HepG2 (cell line): ENCODE data around the gene GNAI2. TPM values are rescaled to one million over a fixed set of nuclear protein-coding genes. Genes with fewer than 3 reads are reported as not detected.

ENCODE experiments used
- ATF1 ChIP-seq: IDR thresholded peaks from 2 replicates; pipeline ENCODE4 v1.6.1; 2016; ENCODE audit warnings: mild to moderate bottlenecking, control low read depth
- CCAR2 ChIP-seq: fragments of 200-400 bp; formaldehyde crosslinking; optimal IDR thresholded peaks from 2 replicates; pipeline ENCODE3; 2018; ENCODE audit warnings: low read depth, mild to moderate bottlenecking, low read length, moderate library complexity
- CEBPG ChIP-seq: IDR thresholded peaks from 2 replicates; pipeline ENCODE4 v1.6.1; 2016
- GATAD1 ChIP-seq: IDR thresholded peaks from 2 replicates; pipeline ENCODE4 v1.6.1; 2016; ENCODE audit warnings: missing genetic modification reagents, missing compliant biosample characterization
- HDAC2 ChIP-seq: sonication (generic); formaldehyde crosslinking; IDR thresholded peaks from 2 replicates; pipeline ENCODE4 v1.4.0; 2020; ENCODE audit warnings: missing genetic modification reagents
- MXI1 ChIP-seq: IDR thresholded peaks from 3 replicates; pipeline ENCODE4 v1.6.1; 2012; ENCODE audit warnings: low read depth, low read length, inconsistent platforms, borderline replicate concordance
- PRPF4 ChIP-seq: fragments of 200-400 bp; formaldehyde crosslinking; IDR thresholded peaks from 2 replicates; pipeline ENCODE4 v1.6.1; 2016; ENCODE audit warnings: low read length, low read depth; ENCODE audit not compliant: poor library complexity, severe bottlenecking
- RBFOX2 ChIP-seq: fragments of 200-400 bp; formaldehyde crosslinking; IDR thresholded peaks from 2 replicates; pipeline ENCODE4 v1.6.1; 2017; ENCODE audit warnings: low read depth, mild to moderate bottlenecking, low read length
- RBM22 ChIP-seq: fragments of 200-400 bp; formaldehyde crosslinking; optimal IDR thresholded peaks from 2 replicates; pipeline ENCODE3; 2017; ENCODE audit warnings: mild to moderate bottlenecking, low read length, moderate library complexity
- SPEN ChIP-seq: sonication (generic); formaldehyde crosslinking; IDR thresholded peaks from 2 replicates; pipeline ENCODE4 v1.5.1; 2020; ENCODE audit warnings: low read depth, mild to moderate bottlenecking, missing genetic modification reagents
- ZBTB2 ChIP-seq: sonication (generic); formaldehyde crosslinking; IDR thresholded peaks from 2 replicates; pipeline ENCODE4 v1.8.0; 2022; ENCODE audit warnings: low read depth, missing genetic modification reagents
- ZC3H4 ChIP-seq: sonication (generic); formaldehyde crosslinking; IDR thresholded peaks from 2 replicates; pipeline ENCODE4 v1.4.0; 2020; ENCODE audit warnings: missing genetic modification reagents, borderline replicate concordance
- ZFP36 ChIP-seq: fragments of 150-350 bp; IDR thresholded peaks from 2 replicates; pipeline ENCODE4 v1.6.1; 2018; ENCODE audit warnings: borderline replicate concordance, low read length, low read depth; ENCODE audit not compliant: partially characterized antibody
- ZKSCAN8 ChIP-seq: IDR thresholded peaks from 2 replicates; pipeline ENCODE4 v1.6.1; 2016; ENCODE audit warnings: borderline replicate concordance, missing genetic modification reagents, missing compliant biosample characterization
- ZNF605 ChIP-seq: sonication (generic); formaldehyde crosslinking; IDR thresholded peaks from 2 replicates; pipeline ENCODE4 v1.8.0; 2022; ENCODE audit warnings: mild to moderate bottlenecking, missing genetic modification reagents
- ZNF687 ChIP-seq: sonication (generic); formaldehyde crosslinking; IDR thresholded peaks from 2 replicates; pipeline ENCODE4 v1.5.1; 2020; ENCODE audit warnings: mild to moderate bottlenecking, missing genetic modification reagents, moderate library complexity
- ZNF709 ChIP-seq: sonication (generic); formaldehyde crosslinking; IDR thresholded peaks from 2 replicates; pipeline ENCODE4 v1.5.0; 2020; ENCODE audit warnings: mild to moderate bottlenecking, missing genetic modification reagents
- ZNF768 ChIP-seq: sonication (generic); formaldehyde crosslinking; IDR thresholded peaks from 2 replicates; pipeline ENCODE4 v1.4.0; 2020; ENCODE audit warnings: missing genetic modification reagents
- ZNF883 ChIP-seq: sonication (generic); formaldehyde crosslinking; IDR thresholded peaks from 2 replicates; pipeline ENCODE4 v1.5.1; 2020; ENCODE audit warnings: mild to moderate bottlenecking, missing genetic modification reagents; ENCODE audit errors: not compliant biosample characterization
- polyA plus RNA-seq, 8 experiments: library from polyadenylated mRNA; depleted of rRNA in 3 of 8; stranded (reverse) in 7 of 8; unstranded in 1 of 8; fragments of >200 nt; fragmentation: Illumina TruSeq in 4 of 8; extraction: Trizol in 4 of 8; gene quantifications; 2 replicates each; pipeline versions ENCODE4 v1.2.1 to v1.2.3, GENCODE V29; 2011 to 2016; ENCODE audit warnings: low read depth in 4 of 8, missing spikeins in 1 of 8, mixed read lengths in 1 of 8; ENCODE audit not compliant: insufficient read depth in 1 of 8
- total RNA-seq, 5 experiments: library from RNA; depleted of rRNA; stranded (reverse); fragments of >200 nt; fragmentation: Illumina TruSeq; extraction: Trizol; gene quantifications; 2 replicates each; pipeline ENCODE4 v1.2.3, GENCODE V29; 2016; ENCODE audit warnings: low read depth in 1 of 5
- TF ChIP-seq, protein P1 (sequence below): sonication (generic); formaldehyde crosslinking; IDR thresholded peaks from 2 replicates; pipeline ENCODE4 v1.8.1; 2023; ENCODE audit warnings: missing genetic modification reagents, inconsistent platforms, borderline replicate concordance
- TF ChIP-seq, protein P2 (sequence below): sonication (generic); formaldehyde crosslinking; IDR thresholded peaks from 2 replicates; pipeline ENCODE4 v1.5.0; 2020; ENCODE audit warnings: missing genetic modification reagents

GNAI2 gene
- total and polyA plus RNA-seq, 2 of the 13 experiments (the other 11 are each of a cell fraction or from before 2014, with no cell fraction given), result 51.1 to 66.2 TPM

DNA sequence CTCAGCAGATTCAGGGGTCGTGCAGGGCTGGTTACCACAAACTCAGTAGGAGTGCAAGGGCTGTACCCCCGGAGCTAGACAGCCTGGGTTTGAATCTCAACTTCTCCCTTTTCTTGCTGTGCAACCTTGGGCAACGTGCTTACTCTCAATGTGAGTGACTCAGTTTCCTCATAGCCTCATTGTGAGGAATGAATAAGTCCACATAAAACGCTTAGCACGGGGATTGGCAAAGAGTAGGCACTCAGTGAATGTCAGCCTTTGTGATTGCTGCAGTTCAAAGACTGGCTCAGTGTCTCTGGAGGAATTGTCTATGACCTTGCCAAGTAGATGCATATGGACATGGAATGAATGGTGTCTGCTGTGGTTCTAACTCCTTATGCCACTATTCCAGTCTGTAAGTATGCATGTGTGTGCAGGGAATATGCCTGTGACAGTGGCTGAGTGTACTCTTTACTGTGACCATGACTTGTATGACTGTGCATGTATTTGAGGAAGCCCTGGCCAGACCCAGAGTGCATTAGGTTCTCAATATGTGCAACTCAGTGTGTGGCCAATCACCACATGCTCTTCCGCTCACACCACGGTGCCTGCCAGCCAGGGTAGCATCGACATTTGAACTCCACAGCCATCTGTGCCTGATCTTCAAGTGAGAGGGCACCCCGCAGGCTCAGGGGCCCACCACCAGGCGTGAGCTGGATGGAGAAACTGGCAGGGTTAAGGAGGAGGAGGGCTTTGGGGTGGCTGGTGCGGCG, 64.1 kb downstream of the GNAI2 start (continued):
- TF ChIP-seq, protein P1, sequence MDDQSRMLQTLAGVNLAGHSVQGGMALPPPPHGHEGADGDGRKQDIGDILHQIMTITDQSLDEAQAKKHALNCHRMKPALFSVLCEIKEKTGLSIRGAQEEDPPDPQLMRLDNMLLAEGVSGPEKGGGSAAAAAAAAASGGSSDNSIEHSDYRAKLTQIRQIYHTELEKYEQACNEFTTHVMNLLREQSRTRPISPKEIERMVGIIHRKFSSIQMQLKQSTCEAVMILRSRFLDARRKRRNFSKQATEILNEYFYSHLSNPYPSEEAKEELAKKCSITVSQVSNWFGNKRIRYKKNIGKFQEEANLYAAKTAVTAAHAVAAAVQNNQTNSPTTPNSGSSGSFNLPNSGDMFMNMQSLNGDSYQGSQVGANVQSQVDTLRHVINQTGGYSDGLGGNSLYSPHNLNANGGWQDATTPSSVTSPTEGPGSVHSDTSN (CRISPR knock-in tag), result no peak
- no peak for TF ChIP-seq GATAD1 (CRISPR knock-in tag)
- TF ChIP-seq ZKSCAN8 (CRISPR knock-in tag), result no peak
- peak; percentile 47; the same call in 1 of the 2 replicates for TF ChIP-seq ZNF768 (CRISPR knock-in tag)
- peak; percentile 56; the same call in 1 of the 2 replicates for TF ChIP-seq ZC3H4
- TF ChIP-seq RBM22, result peak; percentile 28
- 0 out of 3 replicates have a peak, but pooled peaks have one; percentile 20 for TF ChIP-seq MXI1
- TF ChIP-seq CEBPG, result no peak
- TF ChIP-seq HDAC2, result 0 out of 2 replicates have a peak, but pooled peaks have one; percentile 3
- peak; percentile 30; the same call in 1 of the 2 replicates for TF ChIP-seq RBFOX2
- TF ChIP-seq ZNF883 (CRISPR knock-in tag), result peak; percentile 53
- no peak for TF ChIP-seq ZFP36
- TF ChIP-seq ZBTB2, result no peak
- no peak for TF ChIP-seq SPEN (CRISPR knock-in tag)
- peak; percentile 73 for TF ChIP-seq CCAR2
- TF ChIP-seq ATF1, result peak; percentile 18; the same call in 1 of the 2 replicates
- 0 out of 2 replicates have a peak, but pooled peaks have one; percentile 48 for TF ChIP-seq ZNF709
- TF ChIP-seq ZNF605 (CRISPR knock-in tag), result peak; percentile 47; the same call in 1 of the 2 replicates
- peak; percentile 75 for TF ChIP-seq PRPF4
- peak; percentile 86 for TF ChIP-seq ZNF687
- TF ChIP-seq, protein P2, sequence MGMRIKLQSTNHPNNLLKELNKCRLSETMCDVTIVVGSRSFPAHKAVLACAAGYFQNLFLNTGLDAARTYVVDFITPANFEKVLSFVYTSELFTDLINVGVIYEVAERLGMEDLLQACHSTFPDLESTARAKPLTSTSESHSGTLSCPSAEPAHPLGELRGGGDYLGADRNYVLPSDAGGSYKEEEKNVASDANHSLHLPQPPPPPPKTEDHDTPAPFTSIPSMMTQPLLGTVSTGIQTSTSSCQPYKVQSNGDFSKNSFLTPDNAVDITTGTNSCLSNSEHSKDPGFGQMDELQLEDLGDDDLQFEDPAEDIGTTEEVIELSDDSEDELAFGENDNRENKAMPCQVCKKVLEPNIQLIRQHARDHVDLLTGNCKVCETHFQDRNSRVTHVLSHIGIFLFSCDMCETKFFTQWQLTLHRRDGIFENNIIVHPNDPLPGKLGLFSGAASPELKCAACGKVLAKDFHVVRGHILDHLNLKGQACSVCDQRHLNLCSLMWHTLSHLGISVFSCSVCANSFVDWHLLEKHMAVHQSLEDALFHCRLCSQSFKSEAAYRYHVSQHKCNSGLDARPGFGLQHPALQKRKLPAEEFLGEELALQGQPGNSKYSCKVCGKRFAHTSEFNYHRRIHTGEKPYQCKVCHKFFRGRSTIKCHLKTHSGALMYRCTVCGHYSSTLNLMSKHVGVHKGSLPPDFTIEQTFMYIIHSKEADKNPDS (CRISPR knock-in tag), result no peak
